T-helper 1 cell treated with Interleukin-12 subunit alpha and Interleukin-12 subunit beta and Interleukin-4 antibody, amounts not matched to agents 30 μg/mL and 1 μg/mL, for 36 hours (primary cell): ENCODE data around the gene MRPL27.
A peak's percentile ranks its signal among the peaks of the same experiment; 100 is the strongest.
"Not testable (repeated sequence)": the region's sequence is repeated elsewhere in the genome, so short reads cannot be mapped to it uniquely, and the experiment has no call there.

Experiments used
- H3K27ac Mint-ChIP-seq: one replicate; pipeline ENCODE4 v1.8.0; 2021; ENCODE audit warnings: mild to moderate bottlenecking, mixed read lengths
- H3K27me3 Mint-ChIP-seq: one replicate; pipeline ENCODE4 v1.8.0; 2021; ENCODE audit warnings: low read depth, mixed read lengths
- H3K36me3 Mint-ChIP-seq: one replicate; pipeline ENCODE4 v1.8.0; 2021; ENCODE audit warnings: low read depth, mixed read lengths
- H3K4me1 Mint-ChIP-seq: one replicate; pipeline ENCODE4 v1.8.0; 2021; ENCODE audit warnings: low read depth, mixed read lengths
- H3K4me3 Mint-ChIP-seq: one replicate; pipeline ENCODE4 v1.8.0; 2021; ENCODE audit warnings: mild to moderate bottlenecking, moderate library complexity, mixed read lengths
- H3K9me3 Mint-ChIP-seq: one replicate; pipeline ENCODE4 v1.8.0; 2021; ENCODE audit warnings: mixed read lengths

MRPL27 gene

DNA sequence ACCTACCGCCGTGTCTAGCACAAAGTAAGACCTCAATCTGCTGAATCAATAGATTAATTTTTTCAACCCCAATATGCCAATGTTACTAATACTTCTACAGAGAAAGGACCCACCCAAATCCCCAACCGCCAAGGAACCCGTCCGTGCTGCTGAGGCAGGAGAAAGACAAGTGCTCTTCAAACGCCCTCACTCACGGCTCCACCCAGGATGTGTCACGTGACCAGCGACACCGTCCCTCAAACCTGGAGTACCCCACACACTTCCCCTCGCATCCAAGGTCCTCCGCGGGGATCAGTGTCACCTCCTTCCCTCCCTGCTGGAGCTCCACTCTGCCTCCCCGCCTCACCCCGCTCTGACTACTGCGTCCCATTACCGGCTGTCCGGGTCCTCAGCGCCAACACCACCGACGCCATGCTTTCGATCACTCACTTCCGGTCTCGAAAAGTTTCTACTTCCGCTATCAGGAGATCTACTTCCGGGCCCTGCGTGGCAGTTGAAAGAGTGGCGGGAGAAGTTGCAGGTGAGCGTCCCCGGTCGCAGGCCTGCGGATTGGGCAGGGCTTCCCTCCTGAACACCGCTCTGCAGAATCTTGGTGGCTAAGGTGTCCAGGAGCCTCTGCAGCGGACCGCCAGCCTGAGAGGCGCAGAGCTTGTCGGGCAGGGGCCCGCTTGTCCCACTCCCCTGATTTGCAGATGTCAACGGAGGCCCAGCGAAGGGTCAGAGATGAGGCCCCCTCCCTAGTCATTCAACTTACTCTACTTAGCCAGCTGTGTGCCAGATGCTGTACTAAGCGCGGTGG is at the start of gene MRPL27, which contains the start of gene EME1:
MRPL27 (minus strand) TSS at position 427 of the 799 bp plus-strand sequence; CDS start at position 413, 14 bp downstream.
EME1 (plus strand) TSS at position 472 of the 799 bp plus-strand sequence. CDS start 1,980 bp downstream, outside the sequence.
- Mint-ChIP-seq H3K27ac (peak within 1 kb of the TSS; percentile 97), H3K4me1 (peaks cover 21% of the 10 kb centered on the region), H3K36me3 (peaks cover 29% of the 10 kb centered on the region)

DNA sequence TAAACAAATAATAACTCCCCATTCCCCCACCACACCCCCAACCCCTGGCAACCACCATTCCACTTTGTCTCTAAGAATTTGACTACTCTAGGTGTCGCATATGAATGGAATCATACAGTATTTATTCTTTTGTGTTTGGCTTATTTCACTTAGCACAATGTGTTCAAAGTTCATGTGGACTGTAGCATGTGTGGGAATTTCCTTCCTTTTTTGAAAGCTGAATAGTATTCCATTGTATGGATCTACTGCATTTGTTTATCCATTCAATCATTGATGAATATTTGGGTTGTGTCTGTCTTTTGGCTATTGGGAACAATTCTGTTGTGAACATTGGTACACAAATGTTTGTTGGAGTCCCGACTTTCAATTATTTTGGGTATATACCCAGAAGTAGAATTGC is 49.8 kb upstream of the MRPL27 start:
- Mint-ChIP-seq H3K27ac (no peak overlapping the region), H3K36me3 (peaks cover 4% of the 10 kb centered on the region), H3K9me3 (no peaks in the 10 kb centered on the region), H3K4me1 (peaks cover 25% of the 10 kb centered on the region), H3K27me3 (peaks cover 10% of the 10 kb centered on the region), H3K4me3 (no peak overlapping the region)

More for the DNA sequence above, at the start of gene MRPL27, which contains the start of gene EME1:
- Mint-ChIP-seq H3K4me3 (peak within 1 kb of the TSS; percentile 92), H3K9me3 (no peaks in the 10 kb centered on the region), H3K27me3 (no peaks in the 10 kb centered on the region)

DNA sequence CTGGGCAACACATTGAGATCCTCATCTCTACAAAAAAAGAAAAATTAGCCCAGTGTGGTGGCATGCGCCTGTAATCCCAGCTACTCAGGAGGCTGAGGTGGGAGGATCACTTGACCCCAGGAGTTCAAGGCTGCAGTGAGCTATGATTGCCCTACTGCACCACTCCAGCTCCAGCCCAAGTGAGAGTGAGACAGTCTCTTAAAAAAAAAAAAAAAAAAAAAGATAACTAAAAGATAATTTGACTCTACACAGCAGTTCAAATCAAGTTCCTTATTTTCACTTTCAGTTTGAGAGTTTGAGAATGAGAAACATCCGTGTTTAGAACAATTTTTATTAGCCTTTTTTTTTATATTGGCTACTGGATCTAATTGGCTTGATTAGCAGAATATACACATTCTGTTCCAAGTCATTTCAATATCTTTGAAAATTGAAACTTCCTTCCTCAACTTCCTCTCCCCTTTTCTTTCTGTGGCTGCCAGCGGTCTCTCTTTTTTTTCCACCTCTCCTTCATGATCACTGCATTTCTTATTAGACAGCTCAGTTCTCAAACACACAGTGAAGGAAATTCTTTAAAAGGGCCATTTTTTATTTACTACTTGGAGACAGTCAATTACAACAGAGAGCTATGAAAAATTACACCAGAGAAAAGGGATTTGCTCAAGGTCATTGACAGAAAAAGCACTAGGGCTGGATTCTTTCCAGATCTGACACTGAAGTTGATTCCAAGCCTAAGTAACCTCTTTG is 48.5 kb upstream of the MRPL27 start:
- H3K27ac Mint-ChIP-seq: peak overlapping the region; percentile 83
- H3K27me3 Mint-ChIP-seq: peaks cover 17% of the 10 kb centered on the region
- peaks cover 15% of the 10 kb centered on the region for H3K4me1 Mint-ChIP-seq
- peaks cover 4% of the 10 kb centered on the region for H3K36me3 Mint-ChIP-seq
- H3K4me3 Mint-ChIP-seq: peak overlapping the region; percentile 78
- no peaks in the 10 kb centered on the region for H3K9me3 Mint-ChIP-seq

DNA sequence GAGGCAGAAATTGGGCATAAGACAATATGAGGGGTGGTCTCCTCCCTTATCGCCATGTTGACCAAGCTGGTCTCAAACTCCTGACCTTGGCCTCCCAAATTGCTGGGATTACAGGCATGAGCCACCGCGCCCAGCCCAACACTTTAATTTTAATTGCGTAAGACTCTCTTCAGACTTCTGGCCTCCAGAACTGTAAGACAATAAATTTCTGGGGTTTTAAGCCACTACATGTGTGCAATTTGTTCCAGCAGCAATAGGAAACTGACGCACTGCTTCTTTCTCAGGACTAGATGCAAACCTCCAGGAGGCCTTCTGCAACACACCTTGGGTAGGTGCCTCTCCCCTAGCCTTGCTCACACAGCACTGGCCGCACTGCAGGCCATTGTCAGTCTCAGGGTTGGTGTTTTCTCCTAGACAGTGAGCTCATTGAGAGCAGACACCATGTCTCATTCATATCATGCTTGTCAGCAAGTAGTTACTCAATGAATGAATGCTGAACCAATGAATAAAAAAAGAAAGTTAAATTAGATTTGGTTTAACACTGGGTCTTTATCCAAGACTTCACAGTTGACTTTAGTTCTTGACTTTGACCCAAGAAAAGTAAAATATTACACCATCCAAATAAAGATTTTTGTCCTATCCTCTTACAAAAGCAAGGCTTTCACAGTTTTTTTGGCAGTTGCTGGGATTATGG is 47.6 kb upstream of the MRPL27 start:
- peaks cover 4% of the 10 kb centered on the region for H3K36me3 Mint-ChIP-seq
- H3K4me1 Mint-ChIP-seq: peaks cover 12% of the 10 kb centered on the region
- peaks cover 18% of the 10 kb centered on the region for H3K27me3 Mint-ChIP-seq
- peak overlapping the region; percentile 78 for H3K4me3 Mint-ChIP-seq
- no peak overlapping the region for H3K27ac Mint-ChIP-seq
- H3K9me3 Mint-ChIP-seq: no peaks in the 10 kb centered on the region

DNA sequence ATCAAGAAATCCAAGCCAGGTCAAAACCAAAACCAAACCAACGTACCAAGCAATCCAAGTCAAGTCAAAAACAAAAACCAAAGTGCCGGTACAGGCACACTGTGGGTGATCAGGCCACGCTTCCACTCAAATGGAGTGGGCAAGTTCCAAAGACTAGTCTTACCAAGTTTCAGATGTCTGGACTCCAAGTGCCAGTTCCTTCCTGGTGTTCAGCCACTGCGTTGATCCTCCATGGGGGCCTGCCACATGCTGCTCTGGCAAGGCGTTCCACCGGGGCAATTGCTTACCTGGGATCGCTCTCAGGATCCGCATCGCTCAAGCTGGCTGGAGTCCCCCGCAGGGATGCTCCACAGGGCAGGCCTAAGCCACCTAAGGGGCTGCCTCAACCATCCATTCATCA is 46.6 kb upstream of the MRPL27 start:
- H3K27ac Mint-ChIP-seq, H3K4me3 Mint-ChIP-seq, H3K36me3 Mint-ChIP-seq, H3K9me3 Mint-ChIP-seq: not testable (repeated sequence)
- peaks cover 18% of the 10 kb centered on the region for H3K27me3 Mint-ChIP-seq
- H3K4me1 Mint-ChIP-seq: peaks cover 12% of the 10 kb centered on the region

DNA sequence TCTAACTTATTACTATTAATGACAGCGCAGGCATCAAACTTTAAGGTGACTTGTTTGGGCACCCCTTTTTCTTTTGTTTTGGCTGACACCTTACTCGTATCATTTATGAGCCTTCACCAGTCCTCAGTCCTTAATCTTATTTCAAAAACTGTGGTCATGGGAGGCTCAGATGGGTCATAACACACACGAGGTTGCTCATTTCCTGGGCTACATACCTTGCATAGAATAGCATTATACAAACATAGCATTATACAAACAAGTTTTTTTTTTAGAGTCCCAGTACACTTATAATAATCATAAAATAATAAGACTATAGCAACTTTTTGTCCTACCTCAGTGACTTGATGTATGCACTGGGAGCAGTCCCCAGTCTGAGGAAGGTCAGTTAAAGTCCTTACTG is 41.8 kb upstream of the MRPL27 start:
- no peaks in the 10 kb centered on the region for H3K9me3 Mint-ChIP-seq
- peaks cover 1% of the 10 kb centered on the region for H3K4me1 Mint-ChIP-seq
- no peak overlapping the region for H3K4me3 Mint-ChIP-seq
- H3K36me3 Mint-ChIP-seq: peaks cover 4% of the 10 kb centered on the region
- no peak overlapping the region for H3K27ac Mint-ChIP-seq
- peaks cover 28% of the 10 kb centered on the region for H3K27me3 Mint-ChIP-seq

DNA sequence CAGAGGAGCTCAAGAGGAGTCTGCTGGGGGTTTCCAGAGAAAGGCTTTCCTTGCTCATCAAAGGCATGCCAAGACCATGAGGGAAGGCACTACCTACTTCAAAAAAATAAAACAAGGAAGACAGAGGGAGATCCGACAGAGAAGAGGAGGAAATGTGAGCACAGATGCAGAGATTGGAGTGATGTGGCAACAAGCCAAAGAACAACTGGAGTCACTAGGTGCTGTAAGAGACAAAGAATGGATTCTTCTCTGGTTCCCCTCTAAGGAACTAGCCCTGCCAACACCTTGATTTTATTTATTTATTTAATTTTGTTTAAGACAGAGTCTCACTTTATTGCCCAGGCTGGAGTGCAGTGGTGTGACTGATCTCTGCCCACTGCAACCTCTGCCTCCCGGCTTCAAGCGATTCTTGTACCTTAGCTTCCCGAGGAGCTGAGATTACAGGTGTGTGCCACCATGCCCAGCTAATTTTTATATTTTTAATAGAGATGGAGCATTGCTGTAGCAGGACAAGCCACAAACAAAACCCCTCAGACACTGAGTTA is 39.3 kb upstream of the MRPL27 start:
- Mint-ChIP-seq H3K27me3 (peaks cover 19% of the 10 kb centered on the region), H3K27ac (no peak overlapping the region), H3K4me1 (no peaks in the 10 kb centered on the region), H3K4me3 (no peak overlapping the region), H3K36me3 (no peaks in the 10 kb centered on the region), H3K9me3 (no peaks in the 10 kb centered on the region)

DNA sequence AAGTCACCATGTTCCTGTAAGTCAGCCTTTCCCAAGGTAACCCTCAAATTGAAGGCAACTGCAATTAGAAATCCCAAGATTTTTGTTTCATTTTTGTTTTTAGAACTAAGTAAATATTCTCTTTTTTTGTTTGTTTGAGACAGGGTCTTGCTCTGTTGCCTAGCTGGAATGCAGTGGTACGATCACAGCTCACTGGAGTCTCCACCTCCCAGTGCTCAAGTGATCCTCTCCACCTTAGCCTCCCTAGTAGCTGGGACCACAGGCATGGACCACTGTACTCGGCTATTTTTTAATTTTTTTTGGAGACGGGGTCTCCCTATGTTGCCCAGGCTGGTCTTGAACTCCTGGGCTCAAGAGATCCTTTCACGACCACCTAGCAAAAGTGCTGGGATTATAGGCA is 34.9 kb upstream of the MRPL27 start:
- Mint-ChIP-seq H3K9me3 (no peaks in the 10 kb centered on the region), H3K27me3 (peaks cover 27% of the 10 kb centered on the region), H3K4me3 (no peak overlapping the region), H3K36me3 (no peaks in the 10 kb centered on the region), H3K4me1 (no peaks in the 10 kb centered on the region), H3K27ac (no peak overlapping the region)

DNA sequence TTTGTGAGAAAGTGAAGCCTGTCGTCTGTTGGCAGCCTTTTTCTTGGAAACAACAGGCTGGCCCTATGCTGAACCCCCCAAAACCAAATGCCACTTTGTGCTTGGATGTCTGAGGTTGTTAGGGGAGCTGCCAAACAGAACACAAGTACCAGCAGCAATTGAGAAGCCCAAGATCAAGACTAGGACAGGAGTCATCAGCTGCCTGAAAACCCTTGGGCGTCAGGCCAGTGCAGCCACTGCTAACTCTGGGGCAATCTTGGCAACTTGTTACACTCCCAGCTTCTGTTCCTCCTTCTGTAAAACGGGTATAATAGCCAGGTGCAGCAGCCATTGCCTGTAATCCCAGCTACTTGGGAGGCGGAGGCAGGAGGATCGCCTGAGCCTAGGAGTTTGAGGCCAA is 33.6 kb upstream of the MRPL27 start:
- Mint-ChIP-seq H3K4me1 (no peaks in the 10 kb centered on the region), H3K9me3 (no peaks in the 10 kb centered on the region), H3K4me3 (no peak overlapping the region), H3K36me3 (no peaks in the 10 kb centered on the region), H3K27ac (no peak overlapping the region), H3K27me3 (peaks cover 21% of the 10 kb centered on the region)

DNA sequence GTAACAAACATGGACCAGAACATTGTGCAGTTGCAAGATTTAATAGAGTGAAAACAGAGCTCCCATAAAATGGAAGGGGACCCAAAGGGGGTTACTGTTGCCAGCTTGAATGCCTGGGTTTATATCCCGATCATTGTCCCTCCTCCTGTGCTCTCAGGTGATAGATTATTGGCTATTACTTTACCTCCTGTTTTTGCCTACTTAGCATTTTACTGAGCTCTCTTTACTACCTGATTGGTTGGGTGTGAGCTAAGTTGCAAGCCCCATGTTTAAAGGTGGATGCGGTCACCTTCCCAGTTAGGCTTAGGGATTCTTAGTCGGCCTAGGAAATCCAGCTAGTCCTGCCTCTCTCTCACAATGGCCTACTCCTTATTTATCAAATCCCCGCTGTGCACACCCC is 32.4 kb upstream of the MRPL27 start:
- H3K27ac Mint-ChIP-seq, H3K36me3 Mint-ChIP-seq, H3K4me1 Mint-ChIP-seq, H3K4me3 Mint-ChIP-seq, H3K9me3 Mint-ChIP-seq: not testable (repeated sequence)
- peaks cover 19% of the 10 kb centered on the region for H3K27me3 Mint-ChIP-seq

DNA sequence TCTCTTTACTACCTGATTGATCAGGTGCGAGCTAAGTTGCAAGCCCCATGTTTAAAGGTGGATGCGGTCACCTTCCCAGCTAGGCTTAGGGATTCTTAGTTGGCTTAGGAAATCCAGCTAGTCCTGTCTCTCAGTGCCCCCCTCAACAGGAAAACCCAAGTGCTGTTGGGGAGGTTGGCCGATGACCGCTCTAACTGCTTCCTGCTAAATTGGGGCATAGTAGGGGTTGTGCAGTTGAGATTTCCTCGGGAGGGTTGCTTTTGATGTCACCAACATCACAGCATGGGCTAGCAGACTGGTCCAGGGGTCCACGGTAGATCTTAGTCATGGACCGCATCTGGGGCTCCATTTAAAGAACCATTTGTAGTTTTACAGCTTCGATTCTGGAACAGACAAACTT is 26.6 kb upstream of the MRPL27 start:
- H3K9me3 Mint-ChIP-seq, H3K36me3 Mint-ChIP-seq, H3K27me3 Mint-ChIP-seq, H3K4me3 Mint-ChIP-seq, H3K27ac Mint-ChIP-seq: not testable (repeated sequence)
- H3K4me1 Mint-ChIP-seq: peaks cover 20% of the 10 kb centered on the region

DNA sequence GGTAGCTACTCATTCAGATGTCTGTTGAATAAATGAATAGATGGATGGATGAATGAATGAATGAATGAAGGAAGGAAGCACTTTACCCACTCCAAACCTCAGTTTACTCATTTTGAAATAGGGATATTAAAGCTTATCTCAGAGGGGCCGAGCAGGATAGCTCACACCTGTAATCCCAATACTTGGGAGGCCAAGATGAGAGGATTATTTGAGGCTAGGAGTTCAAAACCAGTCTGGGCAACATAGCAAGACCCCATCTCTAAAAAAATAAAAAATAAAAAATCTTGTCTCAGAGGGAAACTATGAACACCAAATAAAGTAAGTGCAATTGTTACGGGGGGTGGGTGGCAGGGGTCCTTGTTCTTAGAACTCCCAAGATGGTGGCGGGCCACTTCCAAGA is 25.7 kb upstream of the MRPL27 start:
- H3K27ac Mint-ChIP-seq, H3K4me3 Mint-ChIP-seq, H3K27me3 Mint-ChIP-seq, H3K9me3 Mint-ChIP-seq: not testable (repeated sequence)
- H3K36me3 Mint-ChIP-seq: peaks cover 15% of the 10 kb centered on the region
- peaks cover 24% of the 10 kb centered on the region for H3K4me1 Mint-ChIP-seq

DNA sequence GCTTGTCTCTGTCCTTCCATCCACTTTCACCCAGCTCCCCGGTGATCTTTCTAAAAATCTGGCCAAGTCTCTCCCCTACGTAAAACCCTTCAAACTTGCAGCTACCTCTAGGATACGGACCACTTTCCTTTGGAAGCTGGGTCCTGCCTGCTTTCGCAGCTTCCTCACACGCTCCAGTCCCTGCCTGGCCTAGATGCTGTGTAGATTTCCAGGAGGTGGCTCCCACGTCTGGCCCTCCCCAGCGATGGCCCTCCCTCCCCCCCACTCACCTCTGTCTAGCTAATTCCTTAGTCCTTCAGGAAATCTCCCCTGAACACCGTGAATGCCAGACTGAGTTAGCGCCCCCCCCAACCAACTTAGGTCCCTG is 24.9 kb upstream of the MRPL27 start:
- Mint-ChIP-seq H3K27ac (peak overlapping the region; percentile 86), H3K4me1 (peaks cover 24% of the 10 kb centered on the region), H3K4me3 (peak overlapping the region; percentile 97), H3K9me3 (no peaks in the 10 kb centered on the region), H3K36me3 (peaks cover 22% of the 10 kb centered on the region), H3K27me3 (no peaks in the 10 kb centered on the region)

DNA sequence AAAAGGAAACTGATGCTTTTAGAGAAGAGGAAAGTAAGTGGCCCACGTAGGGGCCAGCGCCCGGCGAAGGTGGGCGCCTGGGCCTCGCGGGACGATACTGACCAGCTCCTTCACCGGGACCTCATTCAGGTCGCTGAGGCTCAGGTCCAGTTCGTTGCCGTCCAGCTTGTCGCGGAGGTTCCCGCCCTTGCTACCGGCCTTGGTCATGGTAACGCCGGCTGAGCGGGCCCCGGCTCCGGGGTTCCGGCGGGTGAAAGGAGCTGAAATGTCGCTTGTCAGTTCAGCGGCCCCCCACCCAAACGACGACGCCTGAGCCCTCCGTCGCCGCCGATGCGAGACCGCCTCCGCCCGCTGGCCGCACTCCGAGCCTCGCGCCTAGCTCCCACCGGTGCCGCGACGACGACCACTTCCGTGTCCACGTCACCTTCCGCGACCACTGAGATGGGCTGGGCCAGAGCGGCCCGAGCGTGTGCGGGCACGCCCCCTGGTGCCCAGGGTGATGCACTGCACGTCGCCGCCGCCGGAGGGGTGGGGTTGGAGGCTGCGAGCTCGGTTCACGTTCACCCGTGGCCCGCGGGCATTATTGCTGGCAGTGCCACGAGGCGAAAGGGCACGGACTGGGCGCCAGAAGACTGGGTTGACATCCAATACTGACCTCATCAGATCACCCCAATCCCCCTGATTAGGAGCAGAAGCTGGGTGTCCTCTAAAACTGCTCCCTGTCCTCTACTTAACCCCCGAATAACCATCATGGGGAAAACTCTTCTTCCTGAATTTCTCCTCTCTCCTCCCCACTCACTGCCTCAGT is 24.3 kb upstream of the MRPL27 start, which contains the start of gene LRRC59:
LRRC59 (minus strand) TSS at position 413 of the 808 bp plus-strand sequence; CDS start at position 207, 206 bp downstream.
- H3K27ac Mint-ChIP-seq: peak within 1 kb of the TSS; percentile 88
- H3K36me3 Mint-ChIP-seq: peaks cover 28% of the 10 kb centered on the region
- H3K4me1 Mint-ChIP-seq: peaks cover 24% of the 10 kb centered on the region

More for the DNA sequence above, 24.3 kb upstream of the MRPL27 start, which contains the start of gene LRRC59:
- no peaks in the 10 kb centered on the region for H3K9me3 Mint-ChIP-seq
- H3K27me3 Mint-ChIP-seq: no peaks in the 10 kb centered on the region
- peak within 1 kb of the TSS; percentile 97 for H3K4me3 Mint-ChIP-seq
